ENCODE measurements around the gene ZNF438.
"Not testable (repeated sequence)": the region's sequence is repeated elsewhere in the genome, so short reads cannot be mapped to it uniquely, and the experiment has no call there.

Gene ZNF438

DNA sequence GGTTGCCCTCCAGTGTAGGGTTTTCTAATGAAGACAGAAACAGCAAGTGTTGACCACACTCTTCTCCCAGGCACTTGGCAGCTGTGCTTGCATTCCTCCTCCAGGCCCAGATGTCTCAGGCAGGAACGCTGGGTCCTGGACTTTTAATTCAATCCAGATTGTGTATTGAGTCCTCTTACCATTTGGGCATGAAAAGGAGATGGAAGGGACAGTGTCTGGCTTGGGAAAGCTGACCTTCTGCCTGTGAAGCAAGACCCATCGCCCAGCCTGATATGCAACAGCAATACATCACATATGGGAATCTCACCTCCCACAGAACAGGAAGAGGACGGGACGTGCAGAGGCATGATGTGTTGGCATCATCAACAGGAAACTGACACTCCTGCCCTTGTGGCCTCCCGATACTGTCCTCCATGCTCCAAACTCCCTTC lies 227.8 kb downstream of the ZNF438 start:
- peak; percentile 87 for DNase-seq (ENCODE audit: low read depth)

- DNase-seq (ENCODE audit: low read depth): no peak
These were observed 228.6 kb downstream of the ZNF438 start for GRCh38 chr10:30803058-30803457.

DNA sequence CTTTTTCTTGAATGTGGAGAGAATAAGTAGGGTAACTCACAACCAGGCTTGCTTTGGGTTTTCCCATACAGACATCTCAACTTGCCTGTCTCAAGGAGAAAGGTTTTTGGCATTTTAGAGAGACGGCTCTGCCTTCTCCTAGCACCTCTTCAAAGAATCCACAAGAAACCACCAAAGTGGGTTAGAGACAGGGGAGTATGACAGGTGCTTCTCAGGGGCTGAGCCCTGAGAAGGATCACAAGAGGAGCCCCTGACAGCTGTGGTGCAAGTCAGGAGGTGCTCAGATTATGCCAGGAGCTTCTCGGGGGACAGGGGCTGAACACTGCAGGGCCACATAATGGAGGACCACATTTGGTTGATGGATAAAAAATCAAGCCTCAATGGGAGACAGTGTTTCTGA lies 231.3 kb downstream of the ZNF438 start:
- no peak for DNase-seq (ENCODE audit: low read depth)

DNA sequence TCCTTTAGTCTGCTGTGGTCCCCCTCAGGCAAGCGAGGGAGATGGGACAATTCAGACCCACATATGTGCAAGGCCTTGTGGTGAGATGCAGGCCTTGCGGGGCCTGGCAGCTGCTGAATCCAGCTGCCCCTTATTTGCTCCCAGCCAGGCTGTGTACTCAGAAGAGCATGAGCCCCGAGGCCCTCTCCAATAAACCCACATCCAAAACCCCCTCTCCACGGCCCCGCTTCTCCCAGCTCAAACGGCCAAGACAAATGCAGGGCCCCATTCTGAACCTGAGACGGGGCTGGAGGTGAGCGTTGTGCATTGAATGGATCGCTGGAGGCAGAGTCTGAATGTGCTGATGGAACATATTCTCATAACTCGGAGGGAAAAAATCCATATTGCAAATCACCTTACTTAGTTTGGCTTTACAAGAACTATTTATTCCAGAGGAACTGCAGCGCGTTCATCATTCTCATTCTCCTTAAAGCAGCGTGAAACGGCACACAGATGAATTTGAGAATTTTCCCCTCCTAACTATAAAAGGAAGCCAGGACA lies 232.9 kb downstream of the ZNF438 start:
- no peak for DNase-seq (ENCODE audit: low read depth)

DNA sequence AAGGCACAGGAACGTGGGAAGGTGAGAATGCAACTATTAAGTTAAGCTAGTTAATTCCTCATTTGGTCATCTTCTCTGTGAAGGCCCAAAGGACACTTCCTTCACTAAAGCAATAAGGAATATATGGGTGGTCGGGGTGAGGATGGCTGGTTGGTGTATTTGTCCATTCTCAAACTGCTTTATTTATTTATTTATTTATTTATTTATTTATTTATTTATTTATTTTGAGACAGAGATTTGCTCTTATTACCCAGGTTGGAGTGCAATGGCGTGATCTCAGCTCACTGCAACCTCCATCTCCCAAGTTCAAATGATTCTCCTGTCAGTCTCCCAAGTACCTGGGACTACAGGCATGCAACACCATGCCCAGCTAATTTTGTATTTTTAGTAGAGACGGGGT lies 236.6 kb downstream of the ZNF438 start:
- DNase-seq (ENCODE audit: low read depth): not testable (repeated sequence)
